H9 (cell line): ENCODE results near the gene CPT1A. TPM values are rescaled to one million over a fixed set of nuclear protein-coding genes. Genes with fewer than 3 reads are reported as not detected.
A peak's percentile ranks its signal among the peaks of the same experiment; 100 is the strongest.

ENCODE experiments used
- DNase-seq: peaks from one replicate; pipeline ENCODE4 v3.0.0-alpha.2; 2017
- H2AFZ ChIP-seq: one replicate; pipeline ENCODE4 v1.6.1; 2013; ENCODE audit warnings: mild to moderate bottlenecking, low read length, control low read depth, moderate library complexity
- H2AK5ac ChIP-seq: 2 replicates; pipeline ENCODE4 v1.6.1; 2013; ENCODE audit warnings: low read length, control low read depth, mixed read lengths; ENCODE audit not compliant: insufficient read length
- H2BK120ac ChIP-seq: one replicate; pipeline ENCODE4 v1.6.1; 2013; ENCODE audit warnings: low read depth, mild to moderate bottlenecking, low read length, control low read depth, inconsistent platforms; ENCODE audit not compliant: poor library complexity, severe bottlenecking
- H2BK12ac ChIP-seq: 2 replicates; pipeline ENCODE4 v1.6.1; 2013; ENCODE audit warnings: low read length, control low read depth, mixed read lengths, low read depth; ENCODE audit not compliant: insufficient read length
- H2BK15ac ChIP-seq: 2 replicates; pipeline ENCODE4 v1.6.1; 2013; ENCODE audit warnings: low read depth, low read length, control low read depth
- H2BK20ac ChIP-seq: one replicate; pipeline ENCODE4 v1.6.1; 2013; ENCODE audit warnings: low read depth, mild to moderate bottlenecking, low read length, control low read depth, inconsistent platforms; ENCODE audit not compliant: poor library complexity, severe bottlenecking
- H2BK5ac ChIP-seq: 2 replicates; pipeline ENCODE4 v1.6.1; 2013; ENCODE audit warnings: low read length, control low read depth, mixed read lengths; ENCODE audit not compliant: insufficient read length
- H3K14ac ChIP-seq: 2 replicates; pipeline ENCODE4 v1.6.1; 2013; ENCODE audit warnings: low read length, control low read depth; ENCODE audit not compliant: insufficient read depth
- H3K18ac ChIP-seq: 2 replicates; pipeline ENCODE4 v1.6.1; 2013; ENCODE audit warnings: low read depth, mild to moderate bottlenecking, mixed read lengths, low read length, control low read depth; ENCODE audit not compliant: insufficient read length
- H3K23ac ChIP-seq: 2 replicates; pipeline ENCODE4 v1.6.1; 2013; ENCODE audit warnings: low read length, control low read depth, mixed read lengths, low read depth; ENCODE audit not compliant: insufficient read length
- H3K23me2 ChIP-seq: 2 replicates; pipeline ENCODE4 v1.6.1; 2013; ENCODE audit warnings: low read depth, mild to moderate bottlenecking, mixed read lengths, low read length, control low read depth; ENCODE audit not compliant: insufficient read length, poor library complexity, severe bottlenecking
- H3K27ac ChIP-seq: 2 replicates; pipeline ENCODE4 v1.5.1; 2013; ENCODE audit warnings: low read length, control low read depth, mixed read lengths, low read depth; ENCODE audit not compliant: insufficient read length
- H3K27me3 ChIP-seq: 2 replicates; pipeline ENCODE4 v1.6.1; 2013; ENCODE audit warnings: low read length, control low read depth, inconsistent platforms; ENCODE audit not compliant: insufficient read depth
- H3K4ac ChIP-seq: 2 replicates; pipeline ENCODE4 v1.6.1; 2013; ENCODE audit warnings: low read depth, mild to moderate bottlenecking, control low read depth, inconsistent platforms, low read length, moderate library complexity
- H3K4me1 ChIP-seq: 2 replicates; pipeline ENCODE4 v1.6.1; 2013; ENCODE audit warnings: low read length, control low read depth, inconsistent platforms; ENCODE audit not compliant: insufficient read depth
- H3K4me2 ChIP-seq: 2 replicates; pipeline ENCODE4 v1.6.1; 2013; ENCODE audit warnings: low read length, control low read depth, mixed read lengths; ENCODE audit not compliant: insufficient read length, insufficient read depth
- H3K56ac ChIP-seq: 2 replicates; pipeline ENCODE4 v1.6.1; 2013; ENCODE audit warnings: low read depth, mild to moderate bottlenecking, mixed read lengths, low read length, control low read depth; ENCODE audit not compliant: insufficient read length
- H3K79me1 ChIP-seq: 2 replicates; pipeline ENCODE4 v1.6.1; 2013; ENCODE audit warnings: low read depth, mild to moderate bottlenecking, moderate library complexity, low read length, control low read depth, inconsistent platforms; ENCODE audit not compliant: insufficient read depth, poor library complexity, severe bottlenecking
- H3K79me2 ChIP-seq: 2 replicates; pipeline ENCODE4 v1.6.1; 2013; ENCODE audit warnings: low read length, control low read depth, inconsistent platforms; ENCODE audit not compliant: insufficient read depth
- H3K9ac ChIP-seq: 2 replicates; pipeline ENCODE4 v1.6.1; 2013; ENCODE audit warnings: low read length, control low read depth, mixed read lengths; ENCODE audit not compliant: insufficient read length; ENCODE audit errors: extremely low read depth
- H3K9me3 ChIP-seq: one replicate; pipeline ENCODE4 v1.6.1; 2013; ENCODE audit warnings: low read depth, low read length, inconsistent platforms; ENCODE audit not compliant: control insufficient read depth
- H3T11ph ChIP-seq: one replicate; pipeline ENCODE4 v1.6.1; 2013; ENCODE audit warnings: mild to moderate bottlenecking, low read length, control low read depth, inconsistent platforms
- H4K20me1 ChIP-seq: one replicate; pipeline ENCODE4 v1.6.1; 2013; ENCODE audit not compliant: control insufficient read depth, insufficient read length, insufficient read depth
- H4K5ac ChIP-seq: 2 replicates; pipeline ENCODE4 v1.6.1; 2013; ENCODE audit warnings: low read depth, mild to moderate bottlenecking, mixed read lengths, low read length, control low read depth; ENCODE audit not compliant: insufficient read length
- H4K8ac ChIP-seq: replicated peaks from 2 replicates; pipeline ENCODE4 v1.6.1; 2013; ENCODE audit warnings: low read length, control low read depth, mixed read lengths, low read depth; ENCODE audit not compliant: insufficient read length
- H4K91ac ChIP-seq: 2 replicates; pipeline ENCODE4 v1.6.1; 2013; ENCODE audit warnings: low read depth, mild to moderate bottlenecking, moderate library complexity, mixed read lengths, low read length, control low read depth; ENCODE audit not compliant: insufficient read length
- H3K27ac Mint-ChIP-seq, 3 experiments: 2 replicates in 2 of 3; 3 replicates in 1 of 3; pipeline ENCODE4 v1.8.0; 2020 to 2021; ENCODE audit warnings: mixed read lengths in 3 of 3, mild to moderate bottlenecking in 1 of 3, moderate library complexity in 1 of 3
- H3K27me3 Mint-ChIP-seq: 2 replicates; pipeline ENCODE4 v1.8.0; 2021; ENCODE audit warnings: low read depth, mild to moderate bottlenecking, moderate library complexity, mixed read lengths
- H3K36me3 Mint-ChIP-seq, 3 experiments: 2 replicates in 2 of 3; 3 replicates in 1 of 3; pipeline ENCODE4 v1.8.0; 2020 to 2021; ENCODE audit warnings: low read depth in 3 of 3, mixed read lengths in 3 of 3; ENCODE audit not compliant: insufficient read depth in 1 of 3
- H3K4me1 Mint-ChIP-seq, 2 experiments: 2 replicates each; pipeline ENCODE4 v1.8.0; 2020; ENCODE audit warnings: mixed read lengths in 2 of 2
- H3K4me3 Mint-ChIP-seq, 2 experiments: 2 replicates in 1 of 2; 3 replicates in 1 of 2; pipeline ENCODE4 v1.8.0; 2020 to 2021; ENCODE audit warnings: mild to moderate bottlenecking in 2 of 2, mixed read lengths in 2 of 2, moderate library complexity in 1 of 2
- H3K9me3 Mint-ChIP-seq, 2 experiments: 2 replicates in 1 of 2; 3 replicates in 1 of 2; pipeline ENCODE4 v1.8.0; 2020; ENCODE audit warnings: mild to moderate bottlenecking in 2 of 2, mixed read lengths in 2 of 2, moderate library complexity in 1 of 2
- whole genome bisulfite sequencing: extraction: QIAGEN DNeasy Blood & Tissue Kit; methylation state at CpG from one replicate; pipeline ENCODE4 v1.1.7; 2013; ENCODE audit warnings: missing lambda C conversion rate, low lambda C conversion rate, mixed read lengths; ENCODE audit not compliant: insufficient read length; ENCODE audit errors: extremely low coverage; 5-methylcytosine and 5-hydroxymethylcytosine counted together
- total RNA-seq: library from RNA; stranded (reverse); gene quantifications from 2 replicates; pipeline ENCODE4 v1.2.1, GENCODE V29; 2021
- TF ChIP-seq, protein P1 (sequence below): fragments of 200-600 bp; sonication (generic); conservative IDR thresholded peaks from 3 replicates; pipeline ENCODE4 v1.8.0; 2021; ENCODE audit warnings: antibody characterized with exemption, mild to moderate bottlenecking

CPT1A gene
- total RNA-seq, 1 experiment from 2014 or later = 7.5 TPM

DNA sequence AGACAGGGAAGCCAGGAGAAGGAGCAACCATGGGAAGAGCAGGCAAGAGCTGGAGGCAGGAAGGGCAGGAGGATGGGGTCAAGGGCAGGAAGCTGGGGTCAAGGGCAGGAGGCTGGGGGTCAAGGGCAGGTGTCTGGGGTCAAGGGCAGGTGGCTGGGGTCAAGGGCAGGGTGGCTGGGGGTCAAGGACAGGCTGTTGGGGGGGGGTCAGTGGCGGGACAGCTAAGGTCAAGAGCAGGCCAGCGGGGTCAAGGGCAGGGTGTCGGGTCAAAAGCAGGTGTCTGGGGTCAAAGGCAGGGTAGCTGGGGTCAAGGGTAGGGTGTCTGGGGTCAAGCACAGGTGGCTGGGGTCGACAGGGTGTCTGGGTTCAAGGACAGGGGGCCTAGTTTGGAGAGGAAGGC is 24.2 kb downstream of the CPT1A start:
- H3K27ac Mint-ChIP-seq = peak overlapping the region in 1 of 3 experiments; percentile 64; a peak in 1 of 7 replicates
- no peaks in the 10 kb centered on the region for H3K36me3 Mint-ChIP-seq
- Histone ChIP-seq H2BK120ac (no peak overlapping the region), H4K20me1 (no peaks in the 10 kb centered on the region), H3K4me2 (no peak overlapping the region), H4K5ac (no peak overlapping the region), H3K27me3 (no peaks in the 10 kb centered on the region), H3K56ac (no peak overlapping the region), H3K23me2 (no peaks in the 10 kb centered on the region), H2BK20ac (no peak overlapping the region), H4K91ac (no peak overlapping the region), H2AK5ac (no peak overlapping the region), H2BK15ac (no peak overlapping the region), H3K9me3 (no peaks in the 10 kb centered on the region), H3K4me1 (no peaks in the 10 kb centered on the region; the same call in 1 of the 2 replicates), H3K4ac (no peak overlapping the region), H3K23ac (no peak overlapping the region), H3T11ph (no peak overlapping the region), H3K79me1 (no peaks in the 10 kb centered on the region), H3K27ac (no peak overlapping the region), H3K14ac (no peak overlapping the region; the same call in 1 of the 2 replicates), H2AFZ (no peak overlapping the region), H2BK5ac (no peak overlapping the region), H3K9ac (no peak overlapping the region), H2BK12ac (no peak overlapping the region), H3K18ac (no peak overlapping the region), H3K79me2 (no peaks in the 10 kb centered on the region), H4K8ac (no peak overlapping the region)
- peaks cover 0 to 4% of the 10 kb centered on the region in 2 experiments; a peak in 3 of 4 replicates for H3K4me1 Mint-ChIP-seq
- TF ChIP-seq, protein P1, sequence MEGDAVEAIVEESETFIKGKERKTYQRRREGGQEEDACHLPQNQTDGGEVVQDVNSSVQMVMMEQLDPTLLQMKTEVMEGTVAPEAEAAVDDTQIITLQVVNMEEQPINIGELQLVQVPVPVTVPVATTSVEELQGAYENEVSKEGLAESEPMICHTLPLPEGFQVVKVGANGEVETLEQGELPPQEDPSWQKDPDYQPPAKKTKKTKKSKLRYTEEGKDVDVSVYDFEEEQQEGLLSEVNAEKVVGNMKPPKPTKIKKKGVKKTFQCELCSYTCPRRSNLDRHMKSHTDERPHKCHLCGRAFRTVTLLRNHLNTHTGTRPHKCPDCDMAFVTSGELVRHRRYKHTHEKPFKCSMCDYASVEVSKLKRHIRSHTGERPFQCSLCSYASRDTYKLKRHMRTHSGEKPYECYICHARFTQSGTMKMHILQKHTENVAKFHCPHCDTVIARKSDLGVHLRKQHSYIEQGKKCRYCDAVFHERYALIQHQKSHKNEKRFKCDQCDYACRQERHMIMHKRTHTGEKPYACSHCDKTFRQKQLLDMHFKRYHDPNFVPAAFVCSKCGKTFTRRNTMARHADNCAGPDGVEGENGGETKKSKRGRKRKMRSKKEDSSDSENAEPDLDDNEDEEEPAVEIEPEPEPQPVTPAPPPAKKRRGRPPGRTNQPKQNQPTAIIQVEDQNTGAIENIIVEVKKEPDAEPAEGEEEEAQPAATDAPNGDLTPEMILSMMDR = no peak
- DNase-seq = no peak
- no CpG with 5 or more reads among the region's 4 CpGs for WGBS
- no peaks in the 10 kb centered on the region; a peak in 1 of 5 replicates for H3K9me3 Mint-ChIP-seq
- H3K27me3 Mint-ChIP-seq = no peaks in the 10 kb centered on the region
- no peak overlapping the region for H3K4me3 Mint-ChIP-seq
